Hippocampal formation (tissue), 2 donors: Measurements from ENCODE around the gene FRMD8.
A peak's percentile ranks its signal among the peaks of the same experiment; 100 is the strongest.

Source experiments
- DNase-seq, 2 donors: peaks; one replicate each; lab custom pipeline; 2025; lab: John Stamatoyannopoulos, UW

Gene FRMD8

DNA sequence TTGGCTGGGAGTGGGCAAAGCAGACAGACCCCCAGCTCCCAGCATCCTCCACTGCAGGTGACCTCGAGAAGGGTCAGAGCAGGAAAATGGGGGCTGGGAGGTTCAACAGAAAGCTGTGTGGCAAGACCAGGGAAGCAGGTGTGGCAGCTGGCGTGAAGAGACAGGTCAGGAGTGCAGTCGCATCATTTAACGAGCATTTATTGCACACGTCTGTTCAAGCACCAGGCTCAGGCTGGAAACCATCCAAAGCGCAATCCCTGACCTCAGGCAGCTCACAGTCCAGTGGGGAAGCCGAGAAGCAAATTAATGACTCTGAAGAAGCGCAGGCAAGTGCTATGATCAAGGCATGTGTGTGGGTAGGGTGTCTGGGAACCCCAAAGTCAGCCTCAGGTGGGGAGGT, 11.4 kb upstream of the FRMD8 start:
- DNase-seq, result no peak

DNA sequence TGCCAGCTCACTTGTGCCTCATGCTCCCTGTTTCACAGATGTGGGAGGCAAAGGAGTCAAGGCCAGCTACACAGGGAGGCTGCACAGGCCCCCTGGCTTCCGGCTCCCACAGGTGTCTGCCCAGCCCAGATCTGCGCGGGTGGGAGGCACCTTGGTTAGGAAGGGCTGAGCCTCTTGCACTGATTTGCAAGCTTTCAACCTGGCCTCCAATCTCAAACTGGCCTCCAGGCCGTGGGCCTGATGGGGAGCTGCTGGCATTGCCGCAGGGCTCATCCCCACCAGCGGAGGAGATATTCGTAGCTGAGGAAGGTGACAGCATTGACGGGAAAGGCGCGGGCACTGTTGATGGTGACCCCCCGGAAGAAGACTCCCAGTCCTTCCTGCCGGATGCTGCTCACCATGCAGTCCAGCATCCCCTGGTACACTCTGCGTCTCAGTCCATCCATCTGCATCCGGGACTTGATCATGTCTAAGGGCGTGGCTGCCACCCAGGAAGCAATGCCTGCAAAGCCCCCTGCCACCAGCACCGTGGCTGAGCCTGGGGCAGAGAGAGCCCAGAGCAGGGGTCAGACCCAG, 10.2 kb upstream of the FRMD8 start:
- DNase-seq, result no peak

DNA sequence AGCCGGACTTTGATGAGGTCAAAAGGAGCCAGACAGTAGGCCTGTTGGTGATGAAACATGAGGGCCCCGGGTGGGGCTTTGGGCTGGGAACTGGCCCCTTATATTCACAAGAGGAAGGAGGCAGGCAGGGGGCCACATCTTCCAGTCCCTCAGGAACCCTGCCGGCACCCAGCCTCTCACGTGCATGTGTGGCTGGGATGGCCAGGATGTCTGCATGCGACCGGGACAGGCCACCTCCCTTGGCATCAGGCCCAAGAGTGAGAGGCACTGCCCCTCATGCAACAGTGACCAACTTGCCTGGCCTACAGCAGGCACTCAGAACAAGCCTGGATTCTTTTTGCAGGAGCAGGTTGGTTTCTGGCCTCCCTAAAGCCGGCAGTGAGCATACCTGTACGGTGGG, 9.4 kb upstream of the FRMD8 start:
- no peak for DNase-seq

DNA sequence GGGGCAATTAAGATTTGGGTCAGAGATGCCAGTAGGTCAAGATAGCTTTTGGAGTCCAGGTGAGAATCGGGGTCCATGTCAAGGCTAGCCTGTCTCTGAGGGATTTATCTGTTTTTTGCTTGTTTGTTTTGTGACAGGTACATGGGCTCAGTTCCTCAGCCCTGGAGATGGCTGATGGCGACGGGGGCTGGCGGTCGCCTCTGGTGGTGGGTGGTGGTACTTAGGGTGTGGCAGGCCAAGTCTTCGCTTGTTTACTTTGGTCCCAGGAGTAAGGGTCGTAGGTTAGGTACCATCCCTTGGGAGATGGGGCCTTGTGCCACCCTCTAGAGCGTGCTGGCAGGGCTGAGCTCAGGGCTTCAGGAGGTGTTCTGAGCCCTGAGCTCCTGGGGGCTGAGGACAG, 8.7 kb upstream of the FRMD8 start:
- DNase-seq, result no peak

DNA sequence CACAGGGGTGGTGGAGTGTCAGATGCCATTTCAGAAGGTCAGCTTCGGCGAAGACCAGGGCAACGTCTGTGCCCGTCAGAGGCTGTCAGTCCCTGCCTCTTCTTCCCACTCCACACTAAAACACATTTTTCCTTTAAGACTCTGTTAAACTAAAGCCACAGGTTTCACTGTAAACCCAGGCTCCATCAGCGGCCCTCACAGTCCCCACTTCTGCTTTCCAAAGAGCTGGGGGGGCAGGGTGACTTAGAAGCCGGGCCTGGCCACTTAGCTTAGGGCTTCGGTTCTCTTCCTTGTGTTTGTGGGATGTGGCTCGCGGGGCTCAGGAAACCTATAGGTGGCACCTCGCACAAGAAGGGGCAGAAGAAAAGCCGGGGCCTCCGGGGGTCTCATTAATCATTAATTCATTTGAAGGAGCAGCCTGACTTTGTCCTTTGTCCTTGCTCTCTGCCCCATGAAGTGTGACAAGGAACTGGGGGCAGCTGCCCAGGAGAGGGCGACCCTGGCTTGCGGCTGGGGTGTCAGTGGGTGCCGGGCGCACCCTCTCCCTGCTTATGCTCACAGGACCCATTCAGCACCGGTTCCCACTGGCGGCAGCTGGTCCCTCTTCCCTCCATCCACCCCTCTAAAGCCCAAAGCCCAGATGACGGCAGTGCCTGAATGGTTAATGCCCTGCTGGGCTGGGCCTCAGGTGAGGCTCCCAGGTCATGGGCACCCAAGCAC, 8.1 kb upstream of the FRMD8 start:
- no peak for DNase-seq

GRCh38 chr11:65378928-65379638, 7.4 kb upstream of the FRMD8 start:
- no peak for DNase-seq

DNA sequence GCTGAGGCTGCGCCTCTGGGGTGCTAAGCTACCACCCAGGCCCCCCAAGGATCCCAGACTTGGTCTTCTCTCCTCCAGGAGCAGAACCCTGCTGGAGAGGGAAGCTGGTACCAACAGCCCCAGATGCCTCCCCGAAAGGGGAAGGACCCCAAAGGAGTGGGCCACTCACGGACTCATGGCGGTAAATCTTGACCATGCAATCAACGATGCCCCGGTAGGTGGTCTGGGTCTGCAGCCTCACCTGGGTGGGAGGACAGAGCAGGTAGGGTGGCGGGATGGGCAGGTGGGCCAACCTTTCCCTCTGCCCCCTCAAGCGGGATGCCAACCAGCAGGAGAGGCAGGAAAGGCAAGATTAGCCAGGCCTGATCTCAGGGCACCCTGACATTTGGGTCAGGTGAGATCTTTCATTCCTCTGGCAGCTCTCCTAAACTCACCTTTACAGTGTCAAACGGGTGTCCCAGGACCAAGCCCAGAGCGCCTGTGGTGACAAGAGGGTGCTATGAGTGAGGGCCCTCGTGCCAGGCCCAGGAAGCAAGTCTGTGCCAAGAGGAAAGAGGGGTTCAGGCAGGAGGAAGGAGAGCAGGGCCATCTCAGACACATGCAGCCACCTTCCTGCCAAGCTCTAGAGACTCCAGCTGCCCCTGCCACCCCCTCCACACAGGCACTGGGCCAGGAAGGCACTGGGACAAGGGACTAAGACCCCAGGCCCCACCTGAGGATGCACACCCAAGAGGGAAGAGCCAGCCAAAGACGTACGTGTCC, 6.6 kb upstream of the FRMD8 start:
- DNase-seq, result no peak

DNA sequence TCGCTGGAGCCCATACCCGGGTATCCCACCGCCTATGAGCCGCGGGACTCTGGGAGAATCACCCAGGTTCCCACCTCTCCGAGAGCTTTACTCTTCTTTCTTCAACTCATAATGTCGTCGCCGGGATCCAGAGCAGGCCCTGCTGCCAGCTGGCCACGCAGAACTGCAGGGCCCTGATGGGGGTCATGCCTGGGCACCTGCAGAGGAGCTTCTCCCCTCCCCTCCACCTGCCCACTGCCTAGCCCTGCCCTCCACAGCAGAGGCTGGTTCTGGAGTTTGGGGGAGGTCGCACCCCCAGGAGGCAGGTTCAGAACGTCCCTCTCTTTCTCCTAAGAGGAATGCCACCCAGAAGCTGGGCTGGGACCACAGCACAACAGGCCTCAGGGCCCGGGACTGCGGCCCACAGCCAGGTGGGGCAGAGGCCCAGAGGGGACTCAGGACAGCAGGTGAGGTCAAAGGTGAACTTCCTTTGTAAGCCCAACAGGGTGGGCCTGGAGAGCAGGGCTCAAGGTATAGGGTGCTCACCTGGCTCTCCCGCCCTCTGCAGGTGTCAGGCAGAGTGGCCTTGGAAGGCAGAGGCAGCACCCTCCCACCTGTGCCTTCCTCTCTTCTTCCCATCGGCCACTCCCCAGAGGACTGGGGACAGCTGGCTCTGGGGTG, 5.8 kb upstream of the FRMD8 start:
- DNase-seq, result no peak

DNA sequence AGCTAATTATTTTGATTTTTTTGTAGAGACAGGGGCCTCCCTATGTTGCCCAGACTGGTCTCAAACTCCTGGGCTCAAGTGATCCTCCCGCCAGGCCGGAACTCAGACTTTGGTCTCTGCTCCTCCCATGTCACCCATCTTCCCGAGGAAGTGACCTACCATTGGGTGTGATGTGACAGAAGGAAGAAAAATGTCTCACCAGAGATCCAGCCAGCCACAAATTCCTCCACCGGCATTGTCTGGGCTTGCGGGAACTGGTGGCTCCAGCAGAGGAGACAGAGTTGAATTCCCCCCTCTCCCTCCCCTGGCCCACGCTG, 4.8 kb upstream of the FRMD8 start:
- no peak for DNase-seq

DNA sequence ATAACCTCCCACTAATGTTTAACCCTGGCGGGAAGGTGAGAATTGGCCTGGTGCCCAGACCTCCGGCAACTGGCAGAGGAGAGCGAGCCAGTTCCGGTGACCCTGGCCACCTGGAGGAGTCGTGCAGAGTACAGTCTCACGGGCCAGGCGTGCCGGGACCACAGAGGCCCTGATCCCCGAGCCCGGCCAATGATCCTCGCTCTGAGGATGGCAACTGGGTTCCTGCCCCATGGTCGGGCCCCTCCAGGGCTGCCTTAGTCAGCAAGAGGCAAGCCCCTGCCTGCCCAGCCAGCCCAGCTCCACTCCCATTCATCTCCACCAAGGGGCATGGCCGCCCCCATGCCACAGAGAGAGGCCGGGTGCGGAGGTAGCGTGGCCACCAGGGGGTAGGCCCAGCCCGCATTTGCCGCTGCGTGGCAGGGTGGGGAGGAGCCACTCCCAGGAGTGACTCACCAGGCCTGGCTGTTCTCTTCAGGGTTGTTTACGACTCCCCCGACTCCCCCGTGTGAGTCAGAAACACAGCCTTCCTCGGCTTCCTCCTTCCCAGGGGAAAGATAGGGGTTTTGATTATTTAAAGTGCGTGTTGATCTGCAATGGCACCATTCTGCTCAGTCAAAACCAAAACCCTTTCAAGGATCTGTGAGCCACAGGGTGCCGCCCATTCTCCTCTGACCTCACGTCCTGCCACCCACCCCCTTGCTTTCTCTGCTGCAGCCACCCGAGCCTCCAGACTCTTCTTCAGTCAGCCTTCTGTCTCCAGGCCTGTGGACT, 4.2 kb upstream of the FRMD8 start, which contains the start of gene SLC25A45:
SLC25A45 (minus strand) TSS at position 614 of the 771 bp plus-strand sequence. CDS start 695 bp downstream, outside the sequence.
- peak; percentile 79 to 87 for DNase-seq

DNA sequence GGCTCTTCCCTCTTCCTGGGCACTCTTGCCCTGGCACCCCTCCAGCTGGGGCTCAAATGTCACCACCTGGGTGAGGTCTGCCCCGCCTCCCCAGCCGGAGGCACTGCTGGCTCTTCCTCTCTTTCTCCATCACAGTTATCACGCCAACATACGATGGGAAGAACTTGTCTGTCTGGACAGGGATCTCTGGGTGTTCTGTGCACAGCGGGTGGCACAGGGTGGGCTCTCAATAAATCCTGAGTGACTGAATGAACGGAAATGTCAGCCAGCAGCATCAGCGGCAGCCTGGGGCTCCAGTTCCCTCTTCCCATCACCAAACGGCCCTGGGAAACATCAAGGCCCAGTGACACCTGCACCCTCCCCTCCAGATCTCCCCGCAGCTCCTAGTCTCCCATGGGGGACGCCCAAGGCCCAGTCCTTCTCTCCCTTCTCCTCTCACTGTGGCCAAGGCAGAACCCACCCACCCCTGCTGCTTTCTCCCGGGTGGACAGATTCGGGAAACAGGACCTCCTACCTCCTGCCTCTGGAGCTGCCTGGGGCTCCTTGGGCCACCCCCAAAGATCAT, 3.6 kb upstream of the FRMD8 start:
- DNase-seq, result no peak

GRCh38 chr11:65383778-65384177, 2.7 kb upstream of the FRMD8 start:
- DNase-seq, result no peak

DNA sequence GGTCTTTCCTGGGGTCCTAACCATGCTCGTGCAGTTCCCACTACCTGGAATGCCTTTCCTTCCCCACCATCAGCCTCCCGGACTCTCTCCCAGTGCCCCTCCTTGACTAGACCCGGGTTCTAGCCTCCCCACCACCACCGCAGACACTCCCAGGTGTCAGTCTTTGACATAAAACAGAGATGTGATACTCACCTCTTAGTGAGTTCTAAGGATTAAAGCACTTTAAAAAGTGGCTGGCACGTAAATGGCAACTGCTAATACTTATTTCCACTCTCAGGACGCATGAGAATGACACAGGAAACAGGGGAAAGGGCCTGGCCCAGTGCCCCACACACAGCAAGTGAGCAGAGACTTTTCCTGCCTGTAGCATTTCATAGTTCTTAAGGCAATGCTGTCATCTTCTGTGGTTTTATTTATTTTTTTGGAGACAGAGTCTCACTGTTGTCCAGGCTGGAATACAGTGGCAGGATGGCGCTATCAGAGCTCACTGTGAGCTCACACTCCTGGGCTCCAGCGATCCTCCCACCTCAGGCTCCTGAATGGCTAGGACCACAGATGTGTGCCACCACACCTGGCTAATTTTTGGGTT, 2.0 kb upstream of the FRMD8 start:
- DNase-seq, result no peak

DNA sequence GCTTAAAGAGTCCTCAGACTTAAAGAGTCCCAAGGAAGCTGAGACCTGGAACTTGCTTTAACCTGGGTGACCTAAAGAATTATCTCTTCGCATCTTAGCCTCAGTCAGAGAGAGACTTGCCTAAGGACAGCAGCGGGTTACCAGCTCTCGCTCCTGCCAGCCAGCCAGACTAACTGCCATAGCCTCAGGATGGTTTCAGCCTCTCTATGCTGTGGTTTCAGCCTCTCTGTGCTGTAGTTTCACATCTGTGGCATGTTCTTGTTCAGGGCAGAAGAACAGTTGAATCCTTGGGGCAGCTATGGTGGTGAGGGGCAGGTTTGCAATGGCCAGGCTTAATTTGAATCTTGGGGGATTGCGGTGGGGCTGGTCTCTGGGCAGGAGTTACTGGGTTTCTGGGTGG, 2.3 kb downstream of the FRMD8 start:
- no peak for DNase-seq

- no peak for DNase-seq
Measured at GRCh38 chr11:65389294-65389980, 3.0 kb downstream of the FRMD8 start.

DNA sequence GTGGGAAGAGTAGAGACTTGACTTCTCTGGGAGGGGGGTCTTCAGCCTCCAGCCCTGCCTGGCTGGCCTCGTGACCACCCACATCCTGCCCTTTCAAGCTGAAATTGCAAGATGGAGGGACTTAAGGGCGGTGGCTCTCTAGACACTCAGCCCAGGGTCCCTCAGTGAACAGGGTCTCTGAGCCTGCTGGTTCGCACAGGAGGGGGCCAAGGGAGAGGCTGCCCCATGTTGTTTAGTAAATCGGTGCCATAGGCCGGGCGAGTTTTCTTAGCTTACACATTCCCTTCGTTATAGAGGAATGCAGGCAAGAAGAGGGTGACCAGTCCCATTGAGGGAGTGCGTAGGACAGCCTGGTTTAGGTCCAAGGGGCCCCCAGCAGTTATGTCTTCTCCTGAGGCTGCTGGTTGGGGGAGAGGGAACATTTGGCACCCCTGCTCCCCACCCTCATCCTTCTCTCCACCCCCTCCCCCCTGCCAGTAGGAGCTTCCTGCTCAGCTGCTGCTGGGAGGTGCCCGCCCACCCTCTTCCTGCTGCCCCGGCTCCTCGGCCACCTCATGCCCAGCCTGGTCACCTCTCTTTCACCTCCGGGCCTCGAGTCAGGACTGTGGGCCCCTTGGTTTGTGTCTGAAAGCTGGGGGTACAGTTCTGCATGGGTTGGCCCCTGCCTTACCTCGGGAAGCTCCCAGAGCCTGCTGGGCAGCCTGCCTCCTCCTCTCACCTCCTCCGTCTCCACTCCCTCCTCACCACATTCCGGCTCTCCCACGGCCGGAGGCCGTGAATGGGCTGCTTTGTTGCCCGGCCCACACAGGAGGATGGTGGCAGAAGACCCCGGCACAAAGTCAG, 3.9 kb downstream of the FRMD8 start:
- DNase-seq, result no peak

DNA sequence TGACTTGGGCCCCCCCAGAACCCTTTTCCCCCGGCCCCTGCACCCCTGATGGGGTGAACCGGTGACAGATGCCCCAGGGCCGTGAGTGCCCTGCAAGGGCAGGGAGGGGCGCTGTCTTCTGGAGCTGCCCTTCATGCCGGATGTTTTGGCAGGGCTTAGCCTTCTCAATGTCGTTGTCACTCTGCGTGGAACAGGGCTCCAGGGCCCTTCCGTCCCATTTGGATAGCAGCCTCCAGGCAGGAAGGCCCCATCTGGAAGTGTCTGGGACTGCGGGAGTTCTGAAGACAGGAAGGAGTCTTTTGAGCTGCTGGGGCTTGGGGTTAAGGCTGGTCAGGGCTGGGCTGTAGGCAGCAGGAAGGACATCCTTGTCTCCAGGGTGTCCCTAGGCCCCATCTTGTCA, 4.6 kb downstream of the FRMD8 start:
- no peak for DNase-seq

- no peak for DNase-seq
Measured at GRCh38 chr11:65392186-65392829, 5.9 kb downstream of the FRMD8 start.

GRCh38 chr11:65392899-65393298, 6.5 kb downstream of the FRMD8 start:
- no peak for DNase-seq
